OCI-LY3 (cell line): ENCODE data around the gene GTF3A.

Source experiments
- CTCF ChIP-seq: fragments of 200-600, 300-600 bp; sonication (generic); IDR thresholded peaks from 2 replicates; pipeline ENCODE4 v1.5.1; 2014; ENCODE audit warnings: antibody characterized with exemption, low read length, low read depth
- EZH2phosphoT487 ChIP-seq: fragments of 200-600 bp; shearing (Covaris generic); IDR thresholded peaks from 2 replicates; pipeline ENCODE4 v1.6.1; 2018; ENCODE audit warnings: antibody characterized with exemption, mixed run types, low read depth

GRCh38 chr13:27409013-27409412 lies 15.4 kb upstream of the GTF3A start:
- TF ChIP-seq EZH2phosphoT487 = no peak
- no peak for TF ChIP-seq CTCF
